Spleen (tissue), 11 donors: Measurements from ENCODE around the gene UQCR10. TPM values are rescaled to one million over a fixed set of nuclear protein-coding genes. Genes with fewer than 3 reads are reported as not detected.
A peak's percentile ranks its signal among the peaks of the same experiment; 100 is the strongest.

Experiments used
- DNase-seq: peaks from one replicate; pipeline ENCODE4 v3.0.0-alpha.2; 2020
- H3K27ac ChIP-seq, 8 donors: fragments of 200-600 bp; sonication (generic) in 7 of 8; 1 replicate in 4 of 8; 2 replicates in 4 of 8; pipeline versions ENCODE4 v1.5.0 to v1.8.0; 2016 to 2021; ENCODE audit warnings: inconsistent platforms in 4 of 8, mild to moderate bottlenecking in 4 of 8, moderate library complexity in 1 of 8
- H3K27me3 ChIP-seq, 7 donors: fragments of 200-600 bp; sonication (generic) in 6 of 7; replicated peaks in 1 of 7; 1 replicate in 4 of 7; 2 replicates in 3 of 7; pipeline versions ENCODE4 v1.5.0 to v1.8.0; 2016 to 2021; ENCODE audit warnings: inconsistent platforms in 3 of 7, mild to moderate bottlenecking in 1 of 7
- H3K36me3 ChIP-seq, 6 donors: fragments of 200-600 bp; sonication (generic) in 5 of 6; 1 replicate in 4 of 6; 2 replicates in 2 of 6; pipeline versions ENCODE4 v1.5.0 to v1.8.0; 2016 to 2021; ENCODE audit warnings: inconsistent platforms in 2 of 6
- H3K4me1 ChIP-seq, 6 donors: fragments of 200-600 bp; sonication (generic) in 5 of 6; 1 replicate in 3 of 6; 2 replicates in 3 of 6; pipeline versions ENCODE4 v1.5.0 to v1.8.0; 2016 to 2021; ENCODE audit warnings: inconsistent platforms in 3 of 6
- H3K4me3 ChIP-seq, 8 donors: fragments of 200-600 bp; sonication (generic) in 7 of 8; 1 replicate in 4 of 8; 2 replicates in 4 of 8; pipeline versions ENCODE4 v1.5.0 to v1.8.0; 2016 to 2021; ENCODE audit warnings: inconsistent platforms in 4 of 8, mild to moderate bottlenecking in 4 of 8, moderate library complexity in 2 of 8
- H3K9me3 ChIP-seq, 8 donors: fragments of 200-600 bp; sonication (generic) in 7 of 8; 1 replicate in 4 of 8; 2 replicates in 4 of 8; pipeline versions ENCODE4 v1.5.0 to v1.8.0; 2016 to 2021; ENCODE audit warnings: inconsistent platforms in 4 of 8
- CTCF ChIP-seq, 11 experiments: fragments of 200-600 bp in 7 of 11; fragments of 450-650 bp in 4 of 11; sonication (generic) in 4 of 11; IDR thresholded peaks in 8 of 11; conservative IDR thresholded peaks in 3 of 11; 1 replicate in 7 of 11; 2 replicates in 4 of 11; pipeline versions ENCODE4 v1.4.0 to v1.8.0; 2016 to 2021; ENCODE audit warnings: antibody characterized with exemption in 11 of 11, inconsistent platforms in 4 of 11, mild to moderate bottlenecking in 1 of 11
- POLR2A ChIP-seq, 3 donors: fragments of 450-650 bp; IDR thresholded peaks; one replicate each; pipeline ENCODE4 v1.5.1; 2017; ENCODE audit warnings: antibody characterized with exemption in 3 of 3, mild to moderate bottlenecking in 1 of 3
- POLR2AphosphoS5 ChIP-seq, 3 donors: sonication (generic); formaldehyde crosslinking; IDR thresholded peaks; one replicate each; pipeline ENCODE4 v1.5.1; 2017; ENCODE audit warnings: antibody characterized with exemption in 3 of 3
- WGBS, 5 donors: extraction: QIAGEN DNeasy Blood & Tissue Kit in 3 of 5; methylation state at CpG; one replicate each; pipeline versions ENCODE4 v1.1.5 to v1.1.7; 2013 to 2018; 5-methylcytosine and 5-hydroxymethylcytosine counted together
- intact Hi-C: fragments of 100-400 bp; cut with DNase I; formaldehyde crosslinking; loops from one replicate; pipeline ENCODE4 v1.15.0; 2023; ENCODE audit warnings: low total_unique reads
- polyA plus RNA-seq, 3 donors: library from polyadenylated mRNA; stranded (reverse); fragments of 200-250 nt; gene quantifications; one replicate each; pipeline ENCODE4 v1.2.1, GENCODE V29; 2013
- total RNA-seq, 7 donors: library from RNA; depleted of rRNA in 3 of 7; stranded (reverse); fragments of >200 nt in 3 of 7; fragmentation: NEBNext Ultra II Directional in 4 of 7; extraction: Animal tissue kit (Norgen Biotek cat#: 25700) in 4 of 7; gene quantifications; one replicate each; pipeline versions ENCODE4 v1.1.0 to v1.2.1, GENCODE V29; 2016 to 2021
- donor health status: healthy with polysubstance abuse.
- donor health status: DM: no; HTN: no; CAD: no; lungs with moderate emphysema.
- donor health status: DM: no; HTN: no; CAD: no.
- donor health status: Bipolar disorder and iron deficiency.
- donor health status: healthy.
- donor health status: DM: no; HTN: no; CAD: no.
- donor health status: DM: yes; HTN: yes; CAD: no.

Gene UQCR10
- total and polyA plus RNA-seq, 10 donors, result 32.8 to 174 (median 59.3) TPM

GRCh38 chr22:29748248-29748893 is 18.8 kb upstream of the UQCR10 start:
- intact Hi-C loops, result no loop called here
- H3K4me1 ChIP-seq, result peaks cover 0 to 28% (median 13%) of the 10 kb centered on the region in 6 donors
- H3K9me3 ChIP-seq, result no peaks in the 10 kb centered on the region
- peaks cover 0 to 82% (median 41%) of the 10 kb centered on the region in 6 donors for H3K36me3 ChIP-seq
- H3K27ac ChIP-seq, result peak overlapping the region in 1 of 8 donors; percentile 12
- TF ChIP-seq CTCF (IDR thresholded peaks at IDR 0.05 in 8 of 11, conservative IDR thresholded peaks at IDR 0.05 in 3 of 11) (no peak), POLR2A (IDR thresholded peaks at IDR 0.05) (no peak), POLR2AphosphoS5 (IDR thresholded peaks at IDR 0.05) (peak in 1 of 3 donors; percentile 8)
- no peak for DNase-seq
- H3K27me3 ChIP-seq, result no peaks in the 10 kb centered on the region
- no peak overlapping the region for H3K4me3 ChIP-seq
- WGBS, 5 donors, result 82 to 98% (median 92%) methylated on average over 9 of the region's 9 CpGs

- no peaks in the 10 kb centered on the region for H3K9me3 ChIP-seq
- peak overlapping the region in 4 of 8 donors; percentile 69 to 86 (median 82) for H3K27ac ChIP-seq
- peaks cover 0 to 28% (median 13%) of the 10 kb centered on the region in 6 donors for H3K4me1 ChIP-seq
- DNase-seq, result no peak
- intact Hi-C loops, result no loop called here
- H3K4me3 ChIP-seq, result peak overlapping the region in 1 of 8 donors; percentile 1
- no peaks in the 10 kb centered on the region for H3K27me3 ChIP-seq
- TF ChIP-seq POLR2A (IDR thresholded peaks at IDR 0.05), result no peak
- no peak for TF ChIP-seq CTCF (IDR thresholded peaks at IDR 0.05 in 8 of 11, conservative IDR thresholded peaks at IDR 0.05 in 3 of 11)
- no peak for TF ChIP-seq POLR2AphosphoS5 (IDR thresholded peaks at IDR 0.05)
- WGBS, 5 donors, result 82 to 94% (median 90%) methylated on average over 3 of the region's 3 CpGs
- H3K36me3 ChIP-seq, result peaks cover 0 to 77% (median 41%) of the 10 kb centered on the region in 6 donors
These were observed 17.1 kb upstream of the UQCR10 start for GRCh38 chr22:29750029-29750428.

GRCh38 chr22:29750559-29751538 is 16.3 kb upstream of the UQCR10 start:
- Histone ChIP-seq H3K36me3 (peaks cover 0 to 69% (median 33%) of the 10 kb centered on the region in 6 donors), H3K27me3 (no peaks in the 10 kb centered on the region), H3K4me1 (peaks cover 0 to 28% (median 13%) of the 10 kb centered on the region in 6 donors), H3K9me3 (no peaks in the 10 kb centered on the region), H3K27ac (peak overlapping the region in 7 of 8 donors; percentile 56 to 86 (median 73)), H3K4me3 (peak overlapping the region in 1 of 8 donors; percentile 19)
- 46 to 75% (median 56%) methylated on average over 11 of the region's 11 CpGs for WGBS, 5 donors
- DNase-seq, result no peak
- intact Hi-C loops, result no loop called here
- TF ChIP-seq POLR2A (IDR thresholded peaks at IDR 0.05), result no peak
- no peak for TF ChIP-seq CTCF (IDR thresholded peaks at IDR 0.05 in 8 of 11, conservative IDR thresholded peaks at IDR 0.05 in 3 of 11)
- peak in 1 of 3 donors; percentile 83 for TF ChIP-seq POLR2AphosphoS5 (IDR thresholded peaks at IDR 0.05)
